MCF 10A (cell line): ENCODE data around the gene SLC6A5. TPM values are rescaled to one million over a fixed set of nuclear protein-coding genes. Genes with fewer than 3 reads are reported as not detected.

Experiments used
- BruUV-seq: library from RNA; stranded (reverse); fragments of 400-500 nt; replicated peaks from 2 replicates; lab custom pipeline; 2021; lab: Mats Ljungman, UMichigan
- CTCF ChIA-PET: fragments of 300-600 bp; sonication (Branson Sonifier 250); formaldehyde crosslinking; extraction: SDS; loops from one replicate; lab custom pipeline; 2021; ENCODE audit warnings: antibody characterized with exemption, inconsistent platforms; lab: Yijun Ruan, JAX
- POLR2A ChIA-PET: fragments of 300-600, 350-650 bp; sonication (Branson Sonifier 250); formaldehyde crosslinking; extraction: SDS; loops from one replicate; lab custom pipeline; 2020; ENCODE audit warnings: antibody characterized with exemption, inconsistent platforms; lab: Yijun Ruan, JAX
- DNase-seq: peaks from one replicate; pipeline ENCODE4 v3.0.0-alpha.2; 2018; ENCODE audit not compliant: unreplicated experiment
- H3K27ac Mint-ChIP-seq: one replicate; pipeline ENCODE4 v1.8.0; 2022; ENCODE audit warnings: mild to moderate bottlenecking, low read depth, mixed read lengths; ENCODE audit not compliant: unreplicated experiment
- H3K27me3 Mint-ChIP-seq: one replicate; pipeline ENCODE4 v1.8.0; 2022; ENCODE audit warnings: mixed read lengths; ENCODE audit not compliant: insufficient read depth, unreplicated experiment
- H3K36me3 Mint-ChIP-seq: one replicate; pipeline ENCODE4 v1.8.0; 2022; ENCODE audit warnings: mild to moderate bottlenecking, moderate library complexity, mixed read lengths; ENCODE audit not compliant: insufficient read depth, unreplicated experiment
- H3K4me1 Mint-ChIP-seq: one replicate; pipeline ENCODE4 v1.8.0; 2022; ENCODE audit warnings: mixed read lengths; ENCODE audit not compliant: insufficient read depth, unreplicated experiment
- H3K4me3 Mint-ChIP-seq: one replicate; pipeline ENCODE4 v1.8.0; 2022; ENCODE audit warnings: mild to moderate bottlenecking, moderate library complexity, mixed read lengths; ENCODE audit not compliant: unreplicated experiment
- H3K9me3 Mint-ChIP-seq: one replicate; pipeline ENCODE4 v1.8.0; 2022; ENCODE audit warnings: mixed read lengths; ENCODE audit not compliant: unreplicated experiment
- CTCF ChIP-seq: fragments of 200-600 bp; IDR thresholded peaks from one replicate; pipeline ENCODE4 v1.8.0; 2022; ENCODE audit warnings: antibody characterized with exemption, mild to moderate bottlenecking; ENCODE audit not compliant: unreplicated experiment
- intact Hi-C: fragments of 100-400 bp; cut with micrococcal nuclease; formaldehyde crosslinking; loops from 2 replicates; pipeline ENCODE4 v1.14.1; 2022
- total RNA-seq: library from RNA; stranded (reverse); gene quantifications from 2 replicates; pipeline ENCODE4 v1.2.3, GENCODE V29; 2022

The SLC6A5 gene
- total RNA-seq, 1 experiment from 2014 or later: not detected

- Mint-ChIP-seq H3K4me1 (no peaks in the 10 kb centered on the region), H3K9me3 (no peaks in the 10 kb centered on the region), H3K4me3 (no peak overlapping the region), H3K36me3 (no peaks in the 10 kb centered on the region), H3K27ac (no peak overlapping the region), H3K27me3 (no peaks in the 10 kb centered on the region)
- ChIA-PET CTCF (interaction anchor here (0.5 kb wide), 1 partner anchor 741 kb away, joined by 3 read pairs; no protein-coding TSS in a partner anchor), POLR2A (no interaction called here)
- TF ChIP-seq CTCF: no peak
- no peak for DNase-seq
- intact Hi-C loops: no loop called here
- BruUV-seq: no TSS peak
Observed at GRCh38 chr11:20558741-20559140, 40.7 kb upstream of the SLC6A5 start.

GRCh38 chr11:20559523-20560300, 39.7 kb upstream of the SLC6A5 start:
- BruUV-seq: no TSS peak
- intact Hi-C loops: no loop called here
- CTCF ChIA-PET: no interaction called here
- H3K36me3 Mint-ChIP-seq: no peaks in the 10 kb centered on the region
- TF ChIP-seq CTCF: no peak
- H3K9me3 Mint-ChIP-seq: no peaks in the 10 kb centered on the region
- no peaks in the 10 kb centered on the region for H3K4me1 Mint-ChIP-seq
- H3K27ac Mint-ChIP-seq: no peak overlapping the region
- POLR2A ChIA-PET: no interaction called here
- no peak overlapping the region for H3K4me3 Mint-ChIP-seq
- H3K27me3 Mint-ChIP-seq: no peaks in the 10 kb centered on the region
- no peak for DNase-seq

GRCh38 chr11:20561915-20562314, 37.5 kb upstream of the SLC6A5 start:
- POLR2A ChIA-PET: no interaction called here
- no peak for DNase-seq
- no peak overlapping the region for H3K27ac Mint-ChIP-seq
- CTCF ChIA-PET: no interaction called here
- BruUV-seq: no TSS peak
- H3K4me3 Mint-ChIP-seq: no peak overlapping the region
- no peaks in the 10 kb centered on the region for H3K4me1 Mint-ChIP-seq
- intact Hi-C loops: no loop called here
- H3K27me3 Mint-ChIP-seq: no peaks in the 10 kb centered on the region
- no peak for TF ChIP-seq CTCF
- no peaks in the 10 kb centered on the region for H3K9me3 Mint-ChIP-seq
- no peaks in the 10 kb centered on the region for H3K36me3 Mint-ChIP-seq

GRCh38 chr11:20563866-20564265, 35.5 kb upstream of the SLC6A5 start:
- H3K27ac Mint-ChIP-seq: no peak overlapping the region
- DNase-seq: no peak
- no peaks in the 10 kb centered on the region for H3K4me1 Mint-ChIP-seq
- intact Hi-C loops: no loop called here
- H3K4me3 Mint-ChIP-seq: no peak overlapping the region
- no TSS peak for BruUV-seq
- TF ChIP-seq CTCF: no peak
- ChIA-PET CTCF (no interaction called here), POLR2A (no interaction called here)
- H3K9me3 Mint-ChIP-seq: no peaks in the 10 kb centered on the region
- no peaks in the 10 kb centered on the region for H3K36me3 Mint-ChIP-seq
- H3K27me3 Mint-ChIP-seq: no peaks in the 10 kb centered on the region
